ENCODE results near the gene PTGES2. TPM values are rescaled to one million over a fixed set of nuclear protein-coding genes. Genes with fewer than 3 reads are reported as not detected.

Gene PTGES2
- total and polyA plus RNA-seq, 2 donors from 2014 or later = 64.1 to 117 TPM

- Histone ChIP-seq H3K36me3 (ENCODE audit: control insufficient read depth in 2 of 3, insufficient read depth in 3 of 3, low read length in 3 of 3) (no peaks in the 10 kb centered on the region), H3K27ac (ENCODE audit: low read depth in 2 of 2, low read length in 2 of 2) (no peak overlapping the region), H3K27me3 (ENCODE audit: control insufficient read depth, insufficient read depth, low read length) (no peaks in the 10 kb centered on the region), H3K9me3 (ENCODE audit: control insufficient read depth in 2 of 3, insufficient read depth in 1 of 3, low read length in 3 of 3) (no peaks in the 10 kb centered on the region), H3K4me3 (ENCODE audit: low read length in 3 of 3) (no peak overlapping the region), H3K4me1 (ENCODE audit: control insufficient read depth in 2 of 3, insufficient read depth in 2 of 3, low read depth in 1 of 3, low read length in 3 of 3) (peaks cover 0 to 7% (median 6%) of the 10 kb centered on the region in 3 donors), H3K9ac (ENCODE audit: low read length in 3 of 3) (no peak overlapping the region)
- no peak for FAIRE-seq
- no peak for TF ChIP-seq CTCF (IDR thresholded peaks at IDR 0.05; ENCODE audit: borderline replicate concordance, extremely low read depth, insufficient read depth)
- DNase-seq = peak in 2 of 5 donors; percentile 56 to 58
- intact Hi-C loops (cut with DNase I) = no loop called here
Observed at GRCh38 chr9:128153060-128153946, 25.8 kb upstream of the PTGES2 start.

GRCh38 chr9:128152133-128153059, 24.9 kb upstream of the PTGES2 start:
- no peak for TF ChIP-seq CTCF (IDR thresholded peaks at IDR 0.05; ENCODE audit: borderline replicate concordance, extremely low read depth, insufficient read depth)
- Histone ChIP-seq H3K9me3 (ENCODE audit: control insufficient read depth in 2 of 3, insufficient read depth in 1 of 3, low read length in 3 of 3) (no peaks in the 10 kb centered on the region), H3K27ac (ENCODE audit: low read depth in 2 of 2, low read length in 2 of 2) (no peak overlapping the region), H3K9ac (ENCODE audit: low read length in 3 of 3) (no peak overlapping the region), H3K36me3 (ENCODE audit: control insufficient read depth in 2 of 3, insufficient read depth in 3 of 3, low read length in 3 of 3) (no peaks in the 10 kb centered on the region), H3K4me1 (ENCODE audit: control insufficient read depth in 2 of 3, insufficient read depth in 2 of 3, low read depth in 1 of 3, low read length in 3 of 3) (peaks cover 0 to 7% (median 6%) of the 10 kb centered on the region in 3 donors), H3K27me3 (ENCODE audit: control insufficient read depth, insufficient read depth, low read length) (no peaks in the 10 kb centered on the region), H3K4me3 (ENCODE audit: low read length in 3 of 3) (no peak overlapping the region)
- DNase-seq (peak in 2 of 5 donors; percentile 40 to 54), FAIRE-seq (no peak)
- intact Hi-C loops (cut with DNase I) = no loop called here

GRCh38 chr9:128151309-128152132, 24.0 kb upstream of the PTGES2 start:
- H3K36me3 ChIP-seq (ENCODE audit: control insufficient read depth in 2 of 3, insufficient read depth in 3 of 3, low read length in 3 of 3) = no peaks in the 10 kb centered on the region
- intact Hi-C loops (cut with DNase I) = no loop called here
- peak in 2 of 5 donors; percentile 48 to 58 for DNase-seq
- H3K27ac ChIP-seq (ENCODE audit: low read depth in 2 of 2, low read length in 2 of 2) = no peak overlapping the region
- TF ChIP-seq CTCF (IDR thresholded peaks at IDR 0.05; ENCODE audit: borderline replicate concordance, extremely low read depth, insufficient read depth) = no peak
- no peak overlapping the region for H3K4me3 ChIP-seq (ENCODE audit: low read length in 3 of 3)
- H3K9ac ChIP-seq (ENCODE audit: low read length in 3 of 3) = no peak overlapping the region
- H3K9me3 ChIP-seq (ENCODE audit: control insufficient read depth in 2 of 3, insufficient read depth in 1 of 3, low read length in 3 of 3) = no peaks in the 10 kb centered on the region
- no peaks in the 10 kb centered on the region for H3K27me3 ChIP-seq (ENCODE audit: control insufficient read depth, insufficient read depth, low read length)
- FAIRE-seq = no peak
- peaks cover 0 to 7% (median 6%) of the 10 kb centered on the region in 3 donors for H3K4me1 ChIP-seq (ENCODE audit: control insufficient read depth in 2 of 3, insufficient read depth in 2 of 3, low read depth in 1 of 3, low read length in 3 of 3)
